ENCODE data around the gene LONP2.

Gene LONP2

DNA sequence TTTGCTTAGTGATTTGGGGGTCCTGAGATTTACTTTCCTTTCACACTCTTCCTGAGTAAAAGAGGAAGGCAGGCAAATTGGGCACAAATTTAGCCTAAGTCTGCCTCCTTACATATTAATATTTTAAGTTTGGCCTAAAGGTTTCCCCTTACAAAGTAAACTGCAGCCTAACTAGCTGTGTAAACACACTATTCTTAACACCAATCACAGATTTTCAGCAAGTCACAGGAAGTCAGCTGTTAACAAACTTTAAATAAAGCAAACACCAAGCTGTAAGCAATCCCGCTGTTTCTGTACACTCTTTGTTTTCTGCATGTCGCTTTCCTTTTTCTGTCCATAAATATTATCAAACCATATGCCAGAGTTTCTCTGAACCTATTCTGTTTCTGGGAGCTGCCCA, 48.4 kb downstream of the LONP2 start:
- Histone ChIP-seq H3K23ac (ENCODE audit: low read depth, low read length, poor library complexity) (no peak overlapping the region), H2BK12ac (ENCODE audit: low read length) (no peak overlapping the region), H3K9ac (ENCODE audit: low read depth, low read length, poor library complexity) (no peak overlapping the region), H4K8ac (ENCODE audit: low read depth, low read length) (no peak overlapping the region), H3K4me2 (ENCODE audit: insufficient read depth, low read length, poor library complexity, severe bottlenecking) (no peak overlapping the region), H2BK5ac (ENCODE audit: low read length) (no peak overlapping the region), H3K4ac (ENCODE audit: low read length) (no peak overlapping the region), H2BK15ac (ENCODE audit: low read length) (no peak overlapping the region), H3K14ac (ENCODE audit: low read length) (no peak overlapping the region), H2BK120ac (ENCODE audit: low read depth, low read length) (no peak overlapping the region), H3K79me1 (ENCODE audit: low read depth, low read length) (peaks cover 2% of the 10 kb centered on the region), H3K9me3 (replicated peaks in 1 of 2; ENCODE audit: control insufficient read depth in 2 of 2, insufficient read depth in 1 of 2, low read depth in 1 of 2, low read length in 2 of 2) (peaks cover 0 to 5% of the 10 kb centered on the region in 2 donors), H3K4me3 (ENCODE audit: low read length in 2 of 2) (no peak overlapping the region), H4K91ac (ENCODE audit: low read depth, low read length, poor library complexity) (no peak overlapping the region), H2AK5ac (ENCODE audit: low read depth, low read length) (no peak overlapping the region), H3K18ac (ENCODE audit: low read length) (no peak overlapping the region), H3K4me1 (ENCODE audit: control insufficient read depth in 2 of 2, insufficient read depth in 1 of 2, low read depth in 1 of 2, low read length in 2 of 2) (no peaks in the 10 kb centered on the region), H3K27ac (replicated peaks; ENCODE audit: low read length) (no peak overlapping the region), H3K27me3 (ENCODE audit: control insufficient read depth in 3 of 3, insufficient read depth in 3 of 3, low read depth in 1 of 3, low read length in 3 of 3) (no peaks in the 10 kb centered on the region), H2AFZ (ENCODE audit: low read length) (no peak overlapping the region), H3K36me3 (replicated peaks in 1 of 2; ENCODE audit: control insufficient read depth in 2 of 2, insufficient read depth in 2 of 2, low read length in 2 of 2) (peaks cover 3 to 75% of the 10 kb centered on the region in 2 donors)
- no CpG with 5 or more reads among the region's 2 CpGs for WGBS, 2 donors (ENCODE audit: extremely low coverage in 2 of 2, insufficient read length in 2 of 2, insufficient replicate concordance in 1 of 2)
- no peak for DNase-seq (ENCODE audit: low spot score)

- Histone ChIP-seq H3K36me3 (replicated peaks in 1 of 2; ENCODE audit: control insufficient read depth in 2 of 2, insufficient read depth in 2 of 2, low read length in 2 of 2) (peaks cover 5 to 68% of the 10 kb centered on the region in 2 donors), H4K91ac (ENCODE audit: low read depth, low read length, poor library complexity) (no peak overlapping the region), H4K8ac (ENCODE audit: low read depth, low read length) (no peak overlapping the region), H3K9ac (ENCODE audit: low read depth, low read length, poor library complexity) (no peak overlapping the region), H2BK120ac (ENCODE audit: low read depth, low read length) (no peak overlapping the region), H2BK15ac (ENCODE audit: low read length) (no peak overlapping the region), H3K27ac (replicated peaks; ENCODE audit: low read length) (no peak overlapping the region), H2BK12ac (ENCODE audit: low read length) (no peak overlapping the region), H3K4me3 (ENCODE audit: low read length in 2 of 2) (no peak overlapping the region), H2BK5ac (ENCODE audit: low read length) (no peak overlapping the region), H3K4me2 (ENCODE audit: insufficient read depth, low read length, poor library complexity, severe bottlenecking) (no peak overlapping the region), H3K79me1 (ENCODE audit: low read depth, low read length) (no peaks in the 10 kb centered on the region), H3K9me3 (replicated peaks in 1 of 2; ENCODE audit: control insufficient read depth in 2 of 2, insufficient read depth in 1 of 2, low read depth in 1 of 2, low read length in 2 of 2) (no peaks in the 10 kb centered on the region), H3K18ac (ENCODE audit: low read length) (no peak overlapping the region), H3K14ac (ENCODE audit: low read length) (no peak overlapping the region), H3K4ac (ENCODE audit: low read length) (no peak overlapping the region), H3K23ac (ENCODE audit: low read depth, low read length, poor library complexity) (no peak overlapping the region), H3K4me1 (ENCODE audit: control insufficient read depth in 2 of 2, insufficient read depth in 1 of 2, low read depth in 1 of 2, low read length in 2 of 2) (no peaks in the 10 kb centered on the region), H2AK5ac (ENCODE audit: low read depth, low read length) (no peak overlapping the region), H2AFZ (ENCODE audit: low read length) (no peak overlapping the region), H3K27me3 (ENCODE audit: control insufficient read depth in 3 of 3, insufficient read depth in 3 of 3, low read depth in 1 of 3, low read length in 3 of 3) (no peaks in the 10 kb centered on the region)
- no CpG with 5 or more reads among the region's 1 CpG for WGBS, 2 donors (ENCODE audit: extremely low coverage in 2 of 2, insufficient read length in 2 of 2, insufficient replicate concordance in 1 of 2)
- no peak for DNase-seq (ENCODE audit: low spot score)
These were observed 50.6 kb downstream of the LONP2 start for GRCh38 chr16:48294724-48295123.

- no peak overlapping the region for H3K4ac ChIP-seq (ENCODE audit: low read length)
- H4K91ac ChIP-seq (ENCODE audit: low read depth, low read length, poor library complexity): no peak overlapping the region
- no peak overlapping the region for H3K23ac ChIP-seq (ENCODE audit: low read depth, low read length, poor library complexity)
- H3K18ac ChIP-seq (ENCODE audit: low read length): no peak overlapping the region
- DNase-seq (ENCODE audit: low spot score): no peak
- no peak overlapping the region for H4K8ac ChIP-seq (ENCODE audit: low read depth, low read length)
- no peak overlapping the region for H2BK12ac ChIP-seq (ENCODE audit: low read length)
- no peak overlapping the region for H3K27ac ChIP-seq (replicated peaks; ENCODE audit: low read length)
- H2AK5ac ChIP-seq (ENCODE audit: low read depth, low read length): no peak overlapping the region
- no CpG with 5 or more reads among the region's 1 CpG for WGBS, 2 donors (ENCODE audit: extremely low coverage in 2 of 2, insufficient read length in 2 of 2, insufficient replicate concordance in 1 of 2)
- H3K4me3 ChIP-seq (ENCODE audit: low read length in 2 of 2): no peak overlapping the region
- no peaks in the 10 kb centered on the region for H3K27me3 ChIP-seq (ENCODE audit: control insufficient read depth in 3 of 3, insufficient read depth in 3 of 3, low read depth in 1 of 3, low read length in 3 of 3)
- H2AFZ ChIP-seq (ENCODE audit: low read length): no peak overlapping the region
- no peak overlapping the region for H3K9ac ChIP-seq (ENCODE audit: low read depth, low read length, poor library complexity)
- no peaks in the 10 kb centered on the region for H3K79me1 ChIP-seq (ENCODE audit: low read depth, low read length)
- H3K4me2 ChIP-seq (ENCODE audit: insufficient read depth, low read length, poor library complexity, severe bottlenecking): no peak overlapping the region
- H3K4me1 ChIP-seq (ENCODE audit: control insufficient read depth in 2 of 2, insufficient read depth in 1 of 2, low read depth in 1 of 2, low read length in 2 of 2): no peaks in the 10 kb centered on the region
- no peak overlapping the region for H2BK15ac ChIP-seq (ENCODE audit: low read length)
- no peak overlapping the region for H2BK5ac ChIP-seq (ENCODE audit: low read length)
- H3K9me3 ChIP-seq (replicated peaks in 1 of 2; ENCODE audit: control insufficient read depth in 2 of 2, insufficient read depth in 1 of 2, low read depth in 1 of 2, low read length in 2 of 2): no peaks in the 10 kb centered on the region
- peaks cover 2 to 68% of the 10 kb centered on the region in 2 donors for H3K36me3 ChIP-seq (replicated peaks in 1 of 2; ENCODE audit: control insufficient read depth in 2 of 2, insufficient read depth in 2 of 2, low read length in 2 of 2)
- no peak overlapping the region for H3K14ac ChIP-seq (ENCODE audit: low read length)
- no peak overlapping the region for H2BK120ac ChIP-seq (ENCODE audit: low read depth, low read length)
These were observed 51.6 kb downstream of the LONP2 start for GRCh38 chr16:48295488-48296281.

- Histone ChIP-seq H2AFZ (ENCODE audit: low read length) (no peak overlapping the region), H4K91ac (ENCODE audit: low read depth, low read length, poor library complexity) (no peak overlapping the region), H2BK5ac (ENCODE audit: low read length) (no peak overlapping the region), H3K18ac (ENCODE audit: low read length) (no peak overlapping the region), H3K4ac (ENCODE audit: low read length) (no peak overlapping the region), H3K4me3 (ENCODE audit: low read length in 2 of 2) (no peak overlapping the region), H3K79me1 (ENCODE audit: low read depth, low read length) (no peaks in the 10 kb centered on the region), H2BK12ac (ENCODE audit: low read length) (no peak overlapping the region), H4K8ac (ENCODE audit: low read depth, low read length) (no peak overlapping the region), H3K9me3 (replicated peaks in 1 of 2; ENCODE audit: control insufficient read depth in 2 of 2, insufficient read depth in 1 of 2, low read depth in 1 of 2, low read length in 2 of 2) (no peaks in the 10 kb centered on the region), H2AK5ac (ENCODE audit: low read depth, low read length) (no peak overlapping the region), H3K4me1 (ENCODE audit: control insufficient read depth in 2 of 2, insufficient read depth in 1 of 2, low read depth in 1 of 2, low read length in 2 of 2) (no peaks in the 10 kb centered on the region), H3K27me3 (ENCODE audit: control insufficient read depth in 3 of 3, insufficient read depth in 3 of 3, low read depth in 1 of 3, low read length in 3 of 3) (no peaks in the 10 kb centered on the region), H3K36me3 (replicated peaks in 1 of 2; ENCODE audit: control insufficient read depth in 2 of 2, insufficient read depth in 2 of 2, low read length in 2 of 2) (peaks cover 5 to 84% of the 10 kb centered on the region in 2 donors), H3K4me2 (ENCODE audit: insufficient read depth, low read length, poor library complexity, severe bottlenecking) (no peak overlapping the region), H2BK120ac (ENCODE audit: low read depth, low read length) (no peak overlapping the region), H3K27ac (replicated peaks; ENCODE audit: low read length) (no peak overlapping the region), H3K23ac (ENCODE audit: low read depth, low read length, poor library complexity) (no peak overlapping the region), H3K9ac (ENCODE audit: low read depth, low read length, poor library complexity) (no peak overlapping the region), H3K14ac (ENCODE audit: low read length) (no peak overlapping the region), H2BK15ac (ENCODE audit: low read length) (no peak overlapping the region)
- no CpG with 5 or more reads among the region's 4 CpGs for whole genome bisulfite sequencing, 2 donors (ENCODE audit: extremely low coverage in 2 of 2, insufficient read length in 2 of 2, insufficient replicate concordance in 1 of 2)
- DNase-seq (ENCODE audit: low spot score): no peak
These were observed 55.4 kb downstream of the LONP2 start for GRCh38 chr16:48299471-48299870.
